BLaER1 treated with 17β-estradiol and CSF1 and Interleukin-3, amounts not matched to agents 10 nM and 100 nM (cell line): ENCODE data around the gene CAMK2A.

Source experiments
- H3K27ac ChIP-seq, 11 experiments: shearing (Covaris generic); formaldehyde crosslinking; 2 replicates each; pipeline ENCODE4 v1.8.1; 2022
- H3K27me3 ChIP-seq, 11 experiments: shearing (Covaris generic); formaldehyde crosslinking; 2 replicates each; pipeline ENCODE4 v1.8.1; 2022
- H3K36me3 ChIP-seq, 11 experiments: shearing (Covaris generic); formaldehyde crosslinking; 2 replicates each; pipeline ENCODE4 v1.8.1; 2022
- H3K4me1 ChIP-seq, 10 experiments: shearing (Covaris generic); formaldehyde crosslinking; 2 replicates each; pipeline ENCODE4 v1.8.1; 2022
- H3K4me2 ChIP-seq, 11 experiments: shearing (Covaris generic); formaldehyde crosslinking; 2 replicates each; pipeline ENCODE4 v1.8.1; 2022
- H3K4me3 ChIP-seq, 10 experiments: shearing (Covaris generic); formaldehyde crosslinking; 2 replicates each; pipeline ENCODE4 v1.8.1; 2022
- H3K9ac ChIP-seq, 11 experiments: shearing (Covaris generic); formaldehyde crosslinking; 2 replicates each; pipeline ENCODE4 v1.8.1; 2022
- H3K9me3 ChIP-seq, 11 experiments: shearing (Covaris generic); formaldehyde crosslinking; replicated peaks in 1 of 11; 2 replicates each; pipeline ENCODE4 v1.8.1; 2022
- H4K20me1 ChIP-seq, 11 experiments: shearing (Covaris generic); formaldehyde crosslinking; 2 replicates each; pipeline ENCODE4 v1.8.1; 2022
- Cebpa-rat ChIP-seq, 11 experiments: shearing (Covaris generic); IDR thresholded peaks; 2 replicates each; pipeline ENCODE4 v1.8.1; 2022

Gene CAMK2A

DNA sequence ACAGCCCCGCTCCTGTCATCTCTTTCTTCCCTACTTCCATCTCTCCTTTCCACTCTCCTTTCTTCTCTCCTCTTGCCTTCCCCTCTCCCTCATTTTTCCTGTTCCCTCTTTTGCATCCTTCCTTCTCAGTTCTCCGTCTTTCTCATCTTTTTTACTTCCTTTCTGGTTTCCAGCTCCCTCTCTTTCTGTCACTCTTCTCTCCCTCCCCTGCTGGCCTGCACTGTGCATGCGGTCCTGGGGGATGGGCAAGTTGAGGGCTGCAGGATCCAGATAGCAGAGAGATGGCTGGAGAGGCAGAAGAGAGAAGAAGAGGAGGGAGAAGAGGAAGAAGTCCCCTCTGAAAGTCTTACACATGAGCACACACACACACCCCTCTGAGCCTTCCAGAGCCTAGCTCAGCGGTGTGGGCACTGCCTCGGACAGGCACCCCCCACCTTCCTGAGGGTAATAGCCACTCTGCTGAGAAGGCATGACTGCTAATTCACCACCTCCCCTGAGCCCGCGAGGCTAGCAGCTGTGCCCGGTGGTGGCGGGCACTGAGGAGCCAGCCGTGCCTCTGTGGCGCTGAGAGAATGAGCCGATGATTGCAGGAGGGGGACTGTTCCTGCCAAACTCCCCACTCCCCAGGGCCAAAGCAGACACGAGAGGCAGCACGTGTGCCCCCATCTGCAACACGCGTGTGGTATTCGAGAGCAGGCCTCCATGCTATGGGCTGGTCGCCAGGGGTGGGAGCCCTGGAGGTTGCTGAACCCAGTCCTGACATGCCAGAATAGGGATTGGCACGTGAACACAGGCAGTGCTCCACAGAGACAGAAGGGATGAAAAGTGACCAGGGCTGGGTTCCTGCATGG, 3.7 kb upstream of the CAMK2A start:
- Histone ChIP-seq H3K9me3 (no peaks in the 10 kb centered on the region), H3K4me2 (peak overlapping the region; percentile 67 to 99 (median 90)), H3K4me1 (peaks cover 38 to 61% (median 46%) of the 10 kb centered on the region in 10 experiments), H3K9ac (peak overlapping the region in 8 of 11 experiments; percentile 5 to 70 (median 25); a peak in 13 of 22 replicates), H3K27me3 (no peaks in the 10 kb centered on the region), H3K4me3 (0 out of 20 replicates have a peak overlapping the region, but pooled peaks of 1 of the 10 experiments have one; percentile 18), H4K20me1 (no peaks in the 10 kb centered on the region), H3K36me3 (no peaks in the 10 kb centered on the region), H3K27ac (peak overlapping the region in 8 of 11 experiments; percentile 25 to 77 (median 60); a peak in 13 of 22 replicates)
- TF ChIP-seq Cebpa-rat (IDR thresholded peaks at IDR 0.05) = no peak

- peak in 1 of 11 experiments; percentile 29; a peak in 1 of 22 replicates for TF ChIP-seq Cebpa-rat (IDR thresholded peaks at IDR 0.05)
- Histone ChIP-seq H3K9ac (peak overlapping the region in 7 of 11 experiments; percentile 22 to 70 (median 59); a peak in 9 of 22 replicates), H3K27ac (peak overlapping the region in 7 of 11 experiments; percentile 7 to 77 (median 65); a peak in 13 of 22 replicates), H3K36me3 (no peaks in the 10 kb centered on the region), H3K9me3 (no peaks in the 10 kb centered on the region), H3K27me3 (no peaks in the 10 kb centered on the region), H3K4me1 (peaks cover 38 to 64% (median 47%) of the 10 kb centered on the region in 10 experiments), H3K4me2 (peak overlapping the region; percentile 67 to 99 (median 90)), H4K20me1 (no peaks in the 10 kb centered on the region), H3K4me3 (peak overlapping the region in 3 of 10 experiments; percentile 16 to 39 (median 25); a peak in 3 of 20 replicates)
These were observed 2.1 kb upstream of the CAMK2A start for GRCh38 chr5:150291388-150292385.

DNA sequence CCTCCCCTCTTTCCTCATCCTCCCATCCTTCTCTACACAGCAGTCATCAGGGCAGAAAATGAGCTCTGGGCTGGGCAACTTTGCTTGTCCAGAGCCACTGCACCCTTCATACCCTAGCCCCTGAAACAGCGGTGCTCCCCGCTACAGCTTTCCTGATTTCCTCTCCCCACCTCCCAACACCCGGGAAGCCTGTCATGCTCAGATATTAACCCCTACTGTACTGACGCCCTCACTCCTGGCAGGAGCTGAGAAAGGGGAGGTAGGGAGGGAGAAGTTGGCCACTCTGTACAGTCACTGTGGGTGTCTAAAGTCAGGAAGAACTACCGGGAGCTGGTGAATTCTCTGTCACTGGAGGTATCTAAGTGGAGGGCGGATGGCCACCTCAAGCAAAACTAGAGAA, 782 bp downstream of the CAMK2A start:
- Histone ChIP-seq H3K4me3 (no peak overlapping the region), H3K27me3 (no peaks in the 10 kb centered on the region), H3K9me3 (no peaks in the 10 kb centered on the region), H3K4me2 (0 out of 22 replicates have a peak overlapping the region, but pooled peaks of 1 of the 11 experiments have one; percentile 13), H3K27ac (no peak overlapping the region), H3K4me1 (peaks cover 25 to 61% (median 42%) of the 10 kb centered on the region in 10 experiments), H4K20me1 (no peaks in the 10 kb centered on the region), H3K9ac (no peak overlapping the region), H3K36me3 (no peaks in the 10 kb centered on the region)
- TF ChIP-seq Cebpa-rat (IDR thresholded peaks at IDR 0.05) = no peak

GRCh38 chr5:150288361-150288760, 1.2 kb downstream of the CAMK2A start:
- H3K36me3 ChIP-seq = no peaks in the 10 kb centered on the region
- no peak for TF ChIP-seq Cebpa-rat (IDR thresholded peaks at IDR 0.05)
- no peak overlapping the region for H3K4me2 ChIP-seq
- H3K9me3 ChIP-seq = no peaks in the 10 kb centered on the region
- no peak overlapping the region for H3K4me3 ChIP-seq
- H3K27me3 ChIP-seq = no peaks in the 10 kb centered on the region
- H3K27ac ChIP-seq = no peak overlapping the region
- H3K9ac ChIP-seq = no peak overlapping the region
- peaks cover 21 to 56% (median 38%) of the 10 kb centered on the region in 10 experiments for H3K4me1 ChIP-seq
- no peaks in the 10 kb centered on the region for H4K20me1 ChIP-seq

GRCh38 chr5:150286820-150287219, 2.8 kb downstream of the CAMK2A start:
- Histone ChIP-seq H3K4me3 (no peak overlapping the region), H3K9ac (no peak overlapping the region), H3K27ac (no peak overlapping the region), H3K36me3 (no peaks in the 10 kb centered on the region), H3K4me1 (peaks cover 6 to 41% (median 24%) of the 10 kb centered on the region in 10 experiments), H3K27me3 (no peaks in the 10 kb centered on the region), H3K9me3 (no peaks in the 10 kb centered on the region), H4K20me1 (no peaks in the 10 kb centered on the region), H3K4me2 (peak overlapping the region in 2 of 11 experiments; percentile 41 to 49; a peak in 4 of 22 replicates)
- TF ChIP-seq Cebpa-rat (IDR thresholded peaks at IDR 0.05) = no peak

DNA sequence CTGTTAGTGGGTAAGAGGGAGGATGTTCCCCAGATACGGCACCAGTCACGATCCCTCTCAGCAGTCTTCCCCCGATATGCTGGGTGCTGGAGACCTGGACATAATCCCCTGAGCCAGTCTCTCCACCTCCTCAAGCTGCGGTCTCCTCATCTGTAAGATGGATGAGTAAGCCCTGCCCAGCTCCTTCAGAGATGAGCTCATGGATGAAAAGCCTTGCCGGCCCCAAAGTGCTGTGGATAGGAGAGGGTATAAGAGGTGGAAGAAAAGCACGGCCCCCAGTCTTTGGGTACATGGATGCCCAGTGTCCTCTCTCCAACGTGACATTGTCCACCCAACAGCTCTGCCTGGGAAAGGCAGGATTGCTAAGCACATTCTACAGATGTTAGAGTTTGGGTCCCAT, 4.5 kb downstream of the CAMK2A start:
- Histone ChIP-seq H3K9ac (no peak overlapping the region), H3K27me3 (no peaks in the 10 kb centered on the region), H3K27ac (no peak overlapping the region; a peak in 1 of 22 replicates), H3K9me3 (no peaks in the 10 kb centered on the region), H4K20me1 (no peaks in the 10 kb centered on the region), H3K36me3 (no peaks in the 10 kb centered on the region), H3K4me1 (peaks cover 0 to 24% (median 14%) of the 10 kb centered on the region in 10 experiments; a peak in 12 of 20 replicates), H3K4me2 (no peak overlapping the region), H3K4me3 (no peak overlapping the region)
- TF ChIP-seq Cebpa-rat (IDR thresholded peaks at IDR 0.05) = no peak

DNA sequence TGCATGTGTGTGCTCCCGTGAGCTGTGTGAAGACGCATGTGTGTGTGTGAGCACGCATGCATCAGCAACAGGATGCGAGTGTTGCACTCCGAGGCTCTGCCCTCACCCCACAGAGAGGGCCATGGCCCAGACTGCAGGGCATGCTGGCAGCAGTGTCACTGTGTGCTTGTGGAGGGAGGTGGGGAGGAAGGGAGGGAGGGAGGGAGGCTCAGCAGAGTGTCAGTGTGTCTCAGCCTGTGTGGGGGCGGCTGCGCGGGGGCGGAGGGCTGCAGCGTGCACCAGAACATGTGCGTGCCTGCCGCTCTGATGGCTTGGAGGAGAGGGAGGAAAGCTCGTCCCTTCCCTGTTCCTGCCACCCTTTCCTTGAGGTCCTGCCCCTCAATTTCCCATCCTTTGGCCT, 5.3 kb downstream of the CAMK2A start:
- peaks cover 0 to 25% (median 14%) of the 10 kb centered on the region in 10 experiments; a peak in 12 of 20 replicates for H3K4me1 ChIP-seq
- no peak overlapping the region for H3K4me3 ChIP-seq
- no peaks in the 10 kb centered on the region for H3K36me3 ChIP-seq
- no peaks in the 10 kb centered on the region for H4K20me1 ChIP-seq
- TF ChIP-seq Cebpa-rat (IDR thresholded peaks at IDR 0.05) = no peak
- no peak overlapping the region for H3K4me2 ChIP-seq
- no peak overlapping the region for H3K27ac ChIP-seq
- H3K9ac ChIP-seq = no peak overlapping the region
- no peaks in the 10 kb centered on the region for H3K27me3 ChIP-seq
- no peaks in the 10 kb centered on the region for H3K9me3 ChIP-seq

- Histone ChIP-seq H3K4me2 (no peak overlapping the region), H3K27ac (no peak overlapping the region), H3K4me1 (peaks cover 0 to 22% (median 14%) of the 10 kb centered on the region in 10 experiments; a peak in 13 of 20 replicates), H3K4me3 (no peak overlapping the region), H3K36me3 (no peaks in the 10 kb centered on the region), H4K20me1 (no peaks in the 10 kb centered on the region), H3K9me3 (no peaks in the 10 kb centered on the region), H3K9ac (no peak overlapping the region), H3K27me3 (no peaks in the 10 kb centered on the region)
- no peak for TF ChIP-seq Cebpa-rat (IDR thresholded peaks at IDR 0.05)
These were observed 5.7 kb downstream of the CAMK2A start for GRCh38 chr5:150283904-150284303.
